Neuronal stem cell (in vitro differentiated cells): ENCODE data around the gene ATP9B.

Experiments used
- DNase-seq: peaks from one replicate; pipeline ENCODE4 v3.0.0-alpha.2; 2013; ENCODE audit warnings: low spot score
- H2AFZ ChIP-seq: one replicate; pipeline ENCODE4 v1.6.1; 2013; ENCODE audit warnings: mild to moderate bottlenecking, low read length, inconsistent platforms
- H2AK5ac ChIP-seq: 2 replicates; pipeline ENCODE4 v1.6.1; 2013; ENCODE audit warnings: low read depth, mild to moderate bottlenecking, inconsistent platforms, low read length, moderate library complexity, mixed read lengths
- H2BK120ac ChIP-seq: 2 replicates; pipeline ENCODE4 v1.6.1; 2013; ENCODE audit warnings: low read depth, mild to moderate bottlenecking, inconsistent platforms, low read length, moderate library complexity, mixed read lengths
- H2BK12ac ChIP-seq: one replicate; pipeline ENCODE4 v1.6.1; 2013; ENCODE audit warnings: low read length, inconsistent platforms
- H2BK15ac ChIP-seq: 2 replicates; pipeline ENCODE4 v1.6.1; 2013; ENCODE audit warnings: mild to moderate bottlenecking, low read length, inconsistent platforms, mixed read lengths
- H2BK5ac ChIP-seq: one replicate; pipeline ENCODE4 v1.6.1; 2013; ENCODE audit warnings: inconsistent platforms, mild to moderate bottlenecking, low read length, moderate library complexity
- H3K14ac ChIP-seq: one replicate; pipeline ENCODE4 v1.6.1; 2013; ENCODE audit warnings: low read length, inconsistent platforms
- H3K18ac ChIP-seq: 2 replicates; pipeline ENCODE4 v1.6.1; 2013; ENCODE audit warnings: low read length, inconsistent platforms
- H3K23ac ChIP-seq: 2 replicates; pipeline ENCODE4 v1.6.1; 2013; ENCODE audit warnings: low read depth, mild to moderate bottlenecking, mixed read lengths, low read length, inconsistent platforms; ENCODE audit not compliant: poor library complexity
- H3K27ac ChIP-seq: replicated peaks from 3 replicates; pipeline ENCODE4 v1.5.1; 2013; ENCODE audit warnings: low read length, inconsistent platforms
- H3K27me3 ChIP-seq, 3 experiments: 2 replicates each; pipeline ENCODE4 v1.6.1; 2013; ENCODE audit warnings: low read length in 3 of 3, mild to moderate bottlenecking in 2 of 3, inconsistent platforms in 1 of 3, low read depth in 1 of 3, mixed read lengths in 1 of 3, moderate library complexity in 1 of 3; ENCODE audit not compliant: control insufficient read depth in 3 of 3, insufficient read depth in 3 of 3
- H3K36me3 ChIP-seq, 2 donors: replicated peaks in 1 of 2; 2 replicates each; pipeline ENCODE4 v1.6.1; 2013; ENCODE audit warnings: low read length in 2 of 2; ENCODE audit not compliant: control insufficient read depth in 2 of 2, insufficient read depth in 2 of 2
- H3K4ac ChIP-seq: 2 replicates; pipeline ENCODE4 v1.6.1; 2013; ENCODE audit warnings: inconsistent platforms, mild to moderate bottlenecking, low read length, moderate library complexity
- H3K4me1 ChIP-seq, 2 donors: 1 replicate in 1 of 2; 2 replicates in 1 of 2; pipeline ENCODE4 v1.6.1; 2013; ENCODE audit warnings: low read length in 2 of 2, low read depth in 1 of 2; ENCODE audit not compliant: control insufficient read depth in 2 of 2, insufficient read depth in 1 of 2
- H3K4me2 ChIP-seq: one replicate; pipeline ENCODE4 v1.6.1; 2013; ENCODE audit warnings: mild to moderate bottlenecking, low read length, inconsistent platforms; ENCODE audit not compliant: insufficient read depth, poor library complexity, severe bottlenecking
- H3K4me3 ChIP-seq, 2 donors: 2 replicates each; pipeline ENCODE4 v1.5.1; 2013; ENCODE audit warnings: low read length in 2 of 2, mild to moderate bottlenecking in 2 of 2, inconsistent platforms in 1 of 2, moderate library complexity in 1 of 2
- H3K79me1 ChIP-seq: one replicate; pipeline ENCODE4 v1.6.1; 2013; ENCODE audit warnings: low read depth, mild to moderate bottlenecking, inconsistent platforms, low read length, moderate library complexity
- H3K9ac ChIP-seq: one replicate; pipeline ENCODE4 v1.6.1; 2013; ENCODE audit warnings: mild to moderate bottlenecking, low read depth, low read length, inconsistent platforms; ENCODE audit not compliant: poor library complexity
- H3K9me3 ChIP-seq, 2 donors: replicated peaks in 1 of 2; 2 replicates each; pipeline versions ENCODE3 to v1.6.1; 2013; ENCODE audit warnings: low read length in 2 of 2, mild to moderate bottlenecking in 2 of 2, inconsistent platforms in 1 of 2, low read depth in 1 of 2, mixed read lengths in 1 of 2, moderate library complexity in 1 of 2; ENCODE audit not compliant: control insufficient read depth in 2 of 2, insufficient read depth in 1 of 2
- H4K8ac ChIP-seq: one replicate; pipeline ENCODE4 v1.6.1; 2013; ENCODE audit warnings: low read depth, mild to moderate bottlenecking, inconsistent platforms, low read length, moderate library complexity
- H4K91ac ChIP-seq: one replicate; pipeline ENCODE4 v1.6.1; 2013; ENCODE audit warnings: low read length, low read depth, mild to moderate bottlenecking, inconsistent platforms; ENCODE audit not compliant: poor library complexity
- WGBS, 2 donors: extraction: QIAGEN DNeasy Blood & Tissue Kit; methylation state at CpG; one replicate each; pipeline ENCODE4 v1.1.7; 2013; ENCODE audit warnings: missing lambda C conversion rate in 2 of 2, mixed read lengths in 1 of 2; ENCODE audit not compliant: insufficient read length in 2 of 2, insufficient replicate concordance in 1 of 2; ENCODE audit errors: extremely low coverage in 2 of 2; 5-methylcytosine and 5-hydroxymethylcytosine counted together

The ATP9B gene

DNA sequence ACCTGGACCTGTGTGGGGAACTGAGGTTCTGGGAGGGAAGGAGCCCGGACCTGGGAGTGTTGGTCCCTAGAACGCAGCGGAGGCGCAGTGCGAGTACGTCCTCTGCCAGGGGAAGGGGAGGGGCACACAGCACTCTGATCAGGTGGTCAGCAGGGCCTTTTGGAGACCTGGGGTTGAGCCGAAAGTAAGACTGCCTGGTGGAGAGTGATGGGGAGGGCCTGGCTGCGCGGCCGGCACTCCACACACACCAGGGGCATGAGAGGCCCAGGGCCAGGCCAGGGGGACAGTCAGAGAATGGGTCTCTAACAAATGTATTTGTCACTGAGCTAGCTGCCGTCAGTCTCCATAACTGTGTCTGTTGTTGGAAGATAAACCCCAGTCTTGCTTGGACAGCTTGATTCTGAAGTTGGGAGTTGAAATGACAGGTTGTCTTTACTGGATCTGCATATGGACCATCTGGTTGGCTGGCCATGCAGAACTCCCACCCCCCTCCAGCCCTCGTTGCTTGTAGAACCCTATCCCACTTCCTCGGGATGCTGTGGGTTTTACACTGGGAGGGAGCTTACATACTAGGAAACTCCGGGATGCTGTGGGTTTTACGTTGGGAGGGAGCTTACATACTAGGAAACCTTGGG lies 251.1 kb downstream of the ATP9B start:
- Histone ChIP-seq H4K91ac (no peak overlapping the region), H3K27me3 (no peaks in the 10 kb centered on the region), H3K9me3 (peaks cover 2 to 12% of the 10 kb centered on the region in 2 donors), H3K27ac (no peak overlapping the region), H3K23ac (no peak overlapping the region), H2BK5ac (no peak overlapping the region), H3K9ac (no peak overlapping the region), H2BK15ac (peak overlapping the region; percentile 42), H2BK120ac (no peak overlapping the region), H3K4me2 (no peak overlapping the region), H3K4ac (no peak overlapping the region), H4K8ac (no peak overlapping the region), H3K4me1 (peaks cover 3 to 6% of the 10 kb centered on the region in 2 donors), H3K79me1 (no peaks in the 10 kb centered on the region), H3K36me3 (peaks cover 6 to 10% of the 10 kb centered on the region in 2 donors), H2AK5ac (no peak overlapping the region), H2AFZ (no peak overlapping the region), H3K4me3 (peak overlapping the region in 1 of 2 donors; percentile 9), H3K14ac (no peak overlapping the region), H2BK12ac (no peak overlapping the region), H3K18ac (peak overlapping the region; percentile 39)
- DNase-seq, result no peak
- WGBS, 2 donors, result no CpG with 5 or more reads among the region's 15 CpGs

DNA sequence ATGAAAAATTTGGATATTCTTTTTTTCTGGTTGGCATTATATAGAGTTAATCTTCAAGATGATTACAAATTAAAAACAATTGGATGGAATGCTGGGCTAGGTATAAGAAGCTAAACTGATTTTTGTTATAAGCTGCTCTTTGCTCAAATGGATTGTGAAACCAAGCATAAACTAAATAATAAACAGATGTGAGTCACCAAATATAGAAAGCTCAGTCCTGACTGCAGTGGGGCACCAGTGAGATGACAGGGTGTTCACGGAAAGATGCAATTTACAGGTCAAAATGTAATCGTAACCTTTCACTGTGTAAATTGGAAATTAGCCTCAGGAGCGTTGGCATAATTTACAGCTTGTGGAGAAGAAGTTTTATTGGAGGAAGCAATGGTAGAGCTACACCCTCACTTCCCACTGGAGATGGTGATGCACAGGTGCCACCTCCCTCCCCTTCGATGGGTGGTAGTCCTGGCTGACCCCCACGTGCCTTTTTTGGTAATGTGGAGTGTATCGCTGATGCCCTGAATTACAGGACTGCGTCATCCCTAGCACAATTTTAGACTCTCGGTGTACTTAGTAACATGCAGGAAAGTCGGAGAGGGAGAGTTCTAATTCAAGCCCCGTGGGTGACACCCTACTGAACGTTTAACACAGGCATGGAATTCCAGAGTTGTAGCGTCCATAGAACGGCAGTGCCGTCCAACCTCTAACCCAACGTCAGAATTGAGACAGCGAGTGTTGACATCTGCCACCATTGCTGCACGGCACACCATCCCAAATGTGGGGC lies 252.6 kb downstream of the ATP9B start:
- Histone ChIP-seq H3K79me1 (no peaks in the 10 kb centered on the region), H2BK15ac (no peak overlapping the region), H3K18ac (no peak overlapping the region), H3K27ac (no peak overlapping the region), H2BK5ac (no peak overlapping the region), H3K4me3 (no peak overlapping the region), H3K9me3 (peaks cover 0 to 5% of the 10 kb centered on the region in 2 donors), H3K4me2 (no peak overlapping the region), H4K8ac (no peak overlapping the region), H2AK5ac (no peak overlapping the region), H2BK12ac (no peak overlapping the region), H3K23ac (no peak overlapping the region), H3K4ac (no peak overlapping the region), H3K36me3 (peaks cover 4 to 8% of the 10 kb centered on the region in 2 donors), H3K4me1 (peaks cover 3 to 6% of the 10 kb centered on the region in 2 donors), H3K14ac (no peak overlapping the region), H2AFZ (no peak overlapping the region), H4K91ac (no peak overlapping the region), H3K9ac (no peak overlapping the region), H3K27me3 (no peaks in the 10 kb centered on the region), H2BK120ac (no peak overlapping the region)
- DNase-seq, result no peak
- no CpG with 5 or more reads among the region's 17 CpGs for WGBS, 2 donors

DNA sequence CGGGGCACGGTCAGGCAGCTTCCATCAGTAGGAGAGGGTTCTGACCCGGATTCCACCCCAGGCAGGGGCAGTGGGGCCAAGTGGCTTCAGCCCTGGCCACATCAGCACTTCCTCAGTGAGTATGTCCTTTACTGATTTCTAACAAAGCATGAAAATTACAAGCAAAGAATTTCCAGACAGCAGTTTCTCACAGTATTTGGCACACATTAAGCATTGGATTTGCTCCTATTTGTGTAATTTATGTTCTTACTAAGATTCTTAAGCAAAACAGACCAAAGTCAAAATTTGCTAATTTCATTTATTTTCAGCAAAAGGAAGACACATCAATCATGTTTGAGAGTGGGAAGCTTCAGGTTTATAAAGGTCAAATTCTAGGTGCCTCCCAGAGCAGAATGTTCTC lies 253.2 kb downstream of the ATP9B start:
- Histone ChIP-seq H3K18ac (no peak overlapping the region), H4K91ac (no peak overlapping the region), H2BK12ac (no peak overlapping the region), H3K9me3 (peaks cover under 1 to 2% of the 10 kb centered on the region in 2 donors), H2BK120ac (no peak overlapping the region), H3K23ac (no peak overlapping the region), H3K36me3 (peaks cover 4 to 8% of the 10 kb centered on the region in 2 donors), H3K79me1 (no peaks in the 10 kb centered on the region), H3K27ac (no peak overlapping the region), H2AK5ac (no peak overlapping the region), H3K4ac (no peak overlapping the region), H2AFZ (no peak overlapping the region), H3K4me3 (no peak overlapping the region), H2BK5ac (no peak overlapping the region), H2BK15ac (no peak overlapping the region), H3K9ac (no peak overlapping the region), H3K14ac (no peak overlapping the region), H4K8ac (no peak overlapping the region), H3K27me3 (no peaks in the 10 kb centered on the region), H3K4me2 (no peak overlapping the region), H3K4me1 (peaks cover 3 to 6% of the 10 kb centered on the region in 2 donors)
- no CpG with 5 or more reads among the region's 3 CpGs for WGBS, 2 donors
- no peak for DNase-seq

DNA sequence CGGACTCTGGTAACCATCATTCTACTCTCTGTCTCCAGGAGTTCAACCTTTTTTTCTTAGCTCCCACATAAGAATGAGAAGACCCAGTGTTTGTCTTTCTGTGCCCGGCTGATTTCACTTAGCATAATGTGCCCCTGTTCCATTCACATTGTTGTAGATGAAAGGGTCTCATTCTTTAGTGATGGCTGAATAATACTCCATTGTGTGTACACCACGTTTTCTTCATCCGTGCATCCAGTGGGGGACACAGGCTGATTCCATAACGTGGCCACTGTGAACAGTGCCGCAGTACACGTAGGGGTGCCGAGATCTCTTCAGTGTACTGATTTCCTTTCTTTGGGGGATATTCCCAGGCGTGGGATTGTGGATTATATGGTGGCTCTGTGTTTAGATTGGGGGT lies 254.3 kb downstream of the ATP9B start:
- DNase-seq, result no peak
- Histone ChIP-seq H3K9me3 (peaks cover 2 to 3% of the 10 kb centered on the region in 2 donors), H3K23ac (no peak overlapping the region), H2AK5ac (no peak overlapping the region), H3K27ac (no peak overlapping the region), H3K36me3 (peaks cover 0 to 9% of the 10 kb centered on the region in 2 donors), H3K79me1 (no peaks in the 10 kb centered on the region), H3K4me2 (no peak overlapping the region), H4K91ac (no peak overlapping the region), H3K4ac (no peak overlapping the region), H3K4me1 (peaks cover 3 to 6% of the 10 kb centered on the region in 2 donors), H3K27me3 (no peaks in the 10 kb centered on the region), H2BK15ac (no peak overlapping the region), H2AFZ (no peak overlapping the region), H2BK120ac (no peak overlapping the region), H3K14ac (no peak overlapping the region), H4K8ac (no peak overlapping the region), H2BK5ac (no peak overlapping the region), H3K4me3 (no peak overlapping the region), H3K9ac (no peak overlapping the region), H2BK12ac (no peak overlapping the region), H3K18ac (no peak overlapping the region)
- WGBS, 2 donors, result no CpG with 5 or more reads among the region's 9 CpGs
